Testis (tissue), 2 donors: ENCODE results near the gene SEC14L6.

Source experiments
- POLR2A ChIP-seq: fragments of 450-650 bp; IDR thresholded peaks from one replicate; pipeline ENCODE4 v1.6.1; 2017; ENCODE audit warnings: antibody characterized with exemption, mild to moderate bottlenecking, moderate library complexity
- TF ChIP-seq, protein P1 (sequence below), 3 experiments: fragments of 450-650 bp in 2 of 3; fragments of 200-600 bp in 1 of 3; sonication (generic) in 1 of 3; IDR thresholded peaks; one replicate each; pipeline ENCODE4 v1.5.1; 2016 to 2019; ENCODE audit warnings: antibody characterized with exemption in 3 of 3, mild to moderate bottlenecking in 2 of 3, moderate library complexity in 1 of 3

DNA sequence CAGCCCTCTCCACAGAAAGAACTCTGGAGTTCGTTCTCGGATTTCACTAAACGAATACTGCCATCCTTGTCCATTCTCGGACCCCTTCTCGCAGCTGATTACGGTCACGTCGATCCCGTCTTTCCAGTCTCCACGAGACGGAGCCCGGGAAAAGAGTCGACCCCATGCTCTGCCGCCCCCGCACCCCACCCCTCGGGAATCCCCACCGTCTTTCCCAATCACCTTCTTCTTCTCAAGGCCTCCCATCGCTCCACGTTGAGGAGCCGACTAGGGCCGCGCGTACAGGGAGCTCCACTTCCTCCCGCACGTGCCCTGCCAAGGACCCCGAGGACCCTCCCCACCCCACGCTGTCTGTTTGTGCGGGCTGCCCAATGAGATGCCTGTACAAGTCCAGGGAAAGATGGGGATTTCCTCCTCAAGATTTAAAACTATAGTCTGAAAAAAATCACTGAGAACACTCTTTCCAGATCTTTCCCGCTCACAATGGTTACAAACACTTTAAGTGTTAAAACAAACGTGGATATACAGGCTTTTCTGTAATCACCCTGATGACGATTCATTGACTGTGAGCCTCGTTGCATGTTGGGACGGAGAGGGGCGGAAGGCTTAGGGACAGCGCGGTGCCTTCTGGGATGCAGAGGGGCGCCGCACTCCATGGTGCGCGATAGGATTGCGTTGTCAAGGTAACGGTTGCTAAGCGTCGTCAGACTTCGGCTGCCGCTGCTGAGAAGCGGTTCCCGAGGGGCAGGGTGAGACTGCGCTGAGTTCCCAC lies 45.2 kb upstream of the SEC14L6 start, which contains the start of gene PES1:
- TF ChIP-seq, protein P1, sequence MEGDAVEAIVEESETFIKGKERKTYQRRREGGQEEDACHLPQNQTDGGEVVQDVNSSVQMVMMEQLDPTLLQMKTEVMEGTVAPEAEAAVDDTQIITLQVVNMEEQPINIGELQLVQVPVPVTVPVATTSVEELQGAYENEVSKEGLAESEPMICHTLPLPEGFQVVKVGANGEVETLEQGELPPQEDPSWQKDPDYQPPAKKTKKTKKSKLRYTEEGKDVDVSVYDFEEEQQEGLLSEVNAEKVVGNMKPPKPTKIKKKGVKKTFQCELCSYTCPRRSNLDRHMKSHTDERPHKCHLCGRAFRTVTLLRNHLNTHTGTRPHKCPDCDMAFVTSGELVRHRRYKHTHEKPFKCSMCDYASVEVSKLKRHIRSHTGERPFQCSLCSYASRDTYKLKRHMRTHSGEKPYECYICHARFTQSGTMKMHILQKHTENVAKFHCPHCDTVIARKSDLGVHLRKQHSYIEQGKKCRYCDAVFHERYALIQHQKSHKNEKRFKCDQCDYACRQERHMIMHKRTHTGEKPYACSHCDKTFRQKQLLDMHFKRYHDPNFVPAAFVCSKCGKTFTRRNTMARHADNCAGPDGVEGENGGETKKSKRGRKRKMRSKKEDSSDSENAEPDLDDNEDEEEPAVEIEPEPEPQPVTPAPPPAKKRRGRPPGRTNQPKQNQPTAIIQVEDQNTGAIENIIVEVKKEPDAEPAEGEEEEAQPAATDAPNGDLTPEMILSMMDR (IDR thresholded peaks at IDR 0.05): no peak
- TF ChIP-seq POLR2A: no peak
